NOMO-1 treated with dmso at 0.1 percent for 144 hours (cell line): ENCODE data around the gene CNOT6.

Experiments used
- DNase-seq: peaks from one replicate; lab custom pipeline; 2025; ENCODE audit not compliant: unreplicated experiment; lab: John Stamatoyannopoulos, UW

CNOT6 gene

GRCh38 chr5:180598797-180599589, 104.8 kb downstream of the CNOT6 start:
- no peak for DNase-seq

GRCh38 chr5:180599590-180599914, 105.4 kb downstream of the CNOT6 start:
- no peak for DNase-seq

GRCh38 chr5:180599981-180600553, 105.9 kb downstream of the CNOT6 start:
- no peak for DNase-seq

DNA sequence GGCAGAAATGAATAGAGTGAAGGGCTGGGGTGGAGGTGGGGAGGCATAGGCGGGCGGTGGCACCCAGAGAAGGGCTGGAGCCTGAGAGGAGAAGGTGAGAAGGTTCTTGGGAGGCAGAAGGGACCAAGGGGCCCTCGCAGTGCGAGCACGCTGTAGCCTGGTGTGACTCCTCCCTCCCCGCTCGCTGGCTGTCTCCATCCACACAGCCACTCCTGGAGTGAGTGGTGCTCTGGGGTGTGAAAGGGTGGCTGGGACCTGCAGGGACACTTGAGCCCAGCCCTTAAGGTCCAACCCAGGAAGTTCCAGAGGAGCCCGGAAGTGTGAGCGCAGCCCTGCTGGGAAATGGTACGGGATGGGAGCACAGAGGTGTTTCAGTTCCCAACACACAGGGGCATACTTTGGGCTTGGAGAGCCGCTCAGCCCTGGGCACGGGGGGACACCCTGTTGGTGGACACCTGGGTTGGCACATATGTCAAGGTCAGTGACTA, 106.4 kb downstream of the CNOT6 start:
- DNase-seq, result no peak

DNA sequence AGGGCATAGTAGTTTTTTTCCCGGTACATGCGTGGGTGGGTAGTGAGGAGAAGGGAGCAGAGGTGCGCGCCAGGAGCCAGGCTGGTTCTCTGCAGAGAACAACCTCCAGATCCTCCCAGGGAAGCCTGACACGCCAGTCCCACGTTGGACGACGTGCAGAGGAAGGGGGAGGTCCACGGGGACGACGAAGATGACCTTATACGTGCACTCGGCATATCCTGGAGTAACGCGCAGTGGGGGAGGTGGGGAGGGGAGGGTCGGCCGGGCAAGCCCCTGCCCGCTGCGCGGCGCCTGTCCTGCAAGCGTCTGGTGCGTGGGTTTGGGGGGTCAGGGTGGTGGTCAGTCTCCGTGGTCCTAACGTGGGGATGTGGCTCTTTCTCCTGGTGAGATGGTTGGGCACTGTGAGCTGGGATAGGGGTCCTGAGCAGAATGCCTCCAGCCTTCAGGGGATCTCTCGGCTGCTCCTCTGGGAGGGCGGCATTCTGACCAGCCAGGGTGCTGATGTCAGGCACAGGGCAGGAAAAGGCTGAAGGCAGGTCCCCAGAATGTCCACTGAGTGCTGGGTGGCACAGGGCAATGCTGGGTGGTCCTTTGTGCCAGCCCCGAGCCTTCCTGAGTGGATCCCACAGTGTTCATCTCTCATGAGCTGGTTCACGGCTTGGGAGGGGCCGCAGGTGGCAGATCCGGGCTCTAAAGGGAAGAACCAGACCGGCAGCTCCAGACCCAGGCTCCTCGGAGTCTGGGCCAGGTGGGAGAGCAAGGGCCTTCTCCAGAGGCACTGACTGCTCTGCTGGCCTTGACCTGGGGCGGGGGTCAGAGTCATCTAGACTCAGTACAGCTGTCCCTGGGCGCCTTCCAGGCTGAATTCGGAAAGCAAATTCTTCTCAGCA, 107.7 kb downstream of the CNOT6 start:
- no peak for DNase-seq

- DNase-seq, result no peak
These were observed 108.4 kb downstream of the CNOT6 start for GRCh38 chr5:180602481-180603075.

- DNase-seq, result no peak
These were observed 109.0 kb downstream of the CNOT6 start for GRCh38 chr5:180603076-180603594.

GRCh38 chr5:180604271-180604670, 110.1 kb downstream of the CNOT6 start:
- no peak for DNase-seq

DNA sequence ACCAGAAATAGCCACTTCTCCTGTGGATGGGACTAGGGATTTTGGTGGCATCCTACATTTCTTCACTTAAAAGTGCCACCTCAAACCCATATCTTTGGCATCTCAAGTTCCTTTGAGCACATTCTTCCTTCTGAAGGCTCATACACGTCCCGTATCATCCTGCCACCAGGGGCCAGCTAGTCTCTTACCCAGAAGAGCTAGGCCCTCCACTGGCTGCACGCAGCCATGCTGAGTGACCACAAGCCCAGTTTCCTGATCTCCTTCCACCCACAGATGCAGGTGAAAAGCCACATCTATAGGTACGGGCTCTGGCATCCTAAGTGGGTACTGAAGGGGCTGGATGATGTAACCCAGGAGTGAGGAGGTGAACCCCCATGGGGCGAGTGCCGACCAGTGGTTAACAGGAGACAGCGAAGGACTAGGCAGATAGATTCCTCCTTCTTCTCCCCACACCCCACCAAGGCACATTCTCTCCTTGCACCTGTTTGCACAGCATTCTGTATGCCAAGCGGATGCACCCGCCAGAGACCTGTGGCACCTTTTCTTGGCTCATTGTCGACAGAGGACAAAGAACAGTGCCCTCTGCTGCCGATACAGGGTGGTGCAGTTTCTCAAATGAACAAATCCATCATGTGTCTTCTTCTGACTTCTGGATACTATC, 111.5 kb downstream of the CNOT6 start:
- DNase-seq, result no peak

- DNase-seq, result no peak
These were observed 112.1 kb downstream of the CNOT6 start for GRCh38 chr5:180606215-180606785.

GRCh38 chr5:180607861-180608571, 113.8 kb downstream of the CNOT6 start:
- no peak for DNase-seq

GRCh38 chr5:180608572-180609310, 114.6 kb downstream of the CNOT6 start:
- no peak for DNase-seq

GRCh38 chr5:180609386-180609785, 115.2 kb downstream of the CNOT6 start:
- DNase-seq, result no peak

GRCh38 chr5:180609817-180610550, 115.8 kb downstream of the CNOT6 start:
- DNase-seq, result no peak

DNA sequence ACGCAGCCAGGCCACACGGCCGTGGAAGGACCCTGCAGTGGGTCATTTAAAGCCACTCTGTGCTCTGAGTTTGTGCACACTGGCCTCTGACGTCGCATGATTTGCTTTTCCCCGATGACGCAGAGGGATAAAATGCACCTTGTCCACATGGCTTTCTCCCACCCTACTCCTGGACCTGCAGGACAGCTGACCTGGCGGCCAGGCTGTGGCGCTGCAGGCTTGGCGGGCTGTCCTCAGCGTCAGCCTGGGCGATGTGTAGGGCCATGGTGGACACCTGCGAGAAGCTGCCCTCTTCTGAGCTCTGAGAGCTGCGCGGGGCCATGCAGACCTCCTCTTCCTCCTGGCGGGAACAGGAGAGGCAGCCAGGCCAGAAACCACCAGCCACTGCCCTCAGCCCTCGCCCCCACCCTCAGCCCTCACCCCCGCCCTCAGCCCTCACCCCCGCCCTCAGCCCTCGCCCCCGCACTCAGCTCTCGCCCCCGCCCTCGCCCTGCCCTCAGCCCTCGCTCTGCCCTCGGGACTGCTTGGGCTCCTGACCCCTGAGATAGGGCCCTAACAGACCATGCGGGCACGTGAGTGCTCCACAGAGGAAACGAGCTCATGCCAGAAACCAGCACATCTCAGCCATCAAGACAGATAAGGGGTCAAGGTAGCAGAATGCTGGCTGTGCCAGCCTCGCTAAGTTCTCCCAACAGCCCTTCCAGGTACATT, 117.1 kb downstream of the CNOT6 start:
- DNase-seq, result no peak

DNA sequence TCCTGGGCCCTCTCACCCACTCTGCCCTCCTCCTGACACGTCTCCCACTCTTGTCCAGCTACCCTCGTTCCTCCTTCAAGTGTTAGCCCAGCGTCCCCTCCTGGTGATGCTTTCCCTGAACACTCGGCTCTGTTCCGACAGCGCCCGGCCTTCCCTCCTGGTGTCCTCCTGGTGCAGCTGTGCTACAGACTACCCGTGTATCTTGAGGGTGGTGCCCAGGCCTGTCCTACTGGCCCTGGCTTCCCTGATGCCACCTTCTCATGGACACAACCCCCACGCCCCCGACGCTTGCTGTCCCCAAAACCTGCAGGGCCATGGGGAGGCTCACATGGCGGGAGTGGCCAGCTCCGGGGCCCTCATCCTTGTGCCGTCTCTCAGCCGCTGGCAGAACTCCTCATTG, 118.5 kb downstream of the CNOT6 start:
- DNase-seq, result no peak

DNA sequence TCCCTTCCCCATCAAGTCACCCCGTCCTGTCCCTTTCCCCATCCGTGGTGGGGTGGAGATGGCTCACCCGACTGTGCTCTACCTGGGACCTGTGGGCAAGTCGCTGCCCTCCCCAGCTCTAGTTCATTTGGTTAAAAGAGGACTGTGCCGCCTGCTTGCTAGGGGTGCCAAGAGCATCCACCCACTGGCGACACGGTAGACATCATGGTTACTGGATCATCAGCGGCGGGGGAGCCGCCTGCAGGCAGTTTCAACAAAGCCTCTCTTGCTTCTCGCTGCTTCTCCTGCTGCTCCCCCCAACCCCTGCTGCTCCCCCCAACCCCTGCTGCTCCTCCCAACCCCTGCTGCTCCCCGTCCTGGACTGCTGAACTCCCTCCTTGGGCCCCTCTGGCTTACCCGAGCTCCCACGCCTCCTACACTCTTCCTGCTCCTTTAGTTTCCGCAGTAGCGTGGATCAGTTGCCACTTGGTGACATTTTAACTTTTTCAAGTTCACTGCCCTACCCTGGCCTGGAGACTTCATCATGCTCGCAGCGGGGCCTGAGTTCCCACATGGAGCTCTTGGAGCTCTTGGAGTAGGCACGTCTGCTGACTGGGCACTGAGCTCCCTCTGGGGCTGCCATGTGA, 119.1 kb downstream of the CNOT6 start:
- DNase-seq, result no peak
